Liver (tissue), 9 donors: Measurements from ENCODE around the gene MTARC1. TPM values are rescaled to one million over a fixed set of nuclear protein-coding genes. Genes with fewer than 3 reads are reported as not detected.

Experiments
- DNase-seq: peaks from one replicate; pipeline ENCODE4 v3.0.0-alpha.2; 2017; ENCODE audit warnings: low spot score
- H3K27ac ChIP-seq, 2 donors: one replicate each; pipeline ENCODE4 v1.7.0; 2013; ENCODE audit warnings: inconsistent platforms in 2 of 2, low read length in 2 of 2, control low read depth in 1 of 2, low read depth in 1 of 2, mild to moderate bottlenecking in 1 of 2
- H3K27me3 ChIP-seq, 4 donors: one replicate each; pipeline versions ENCODE4 v1.6.1 to v1.7.0; 2013; ENCODE audit warnings: low read length in 3 of 4, inconsistent platforms in 1 of 4, mild to moderate bottlenecking in 1 of 4, moderate library complexity in 1 of 4; ENCODE audit not compliant: control insufficient read depth in 4 of 4, insufficient read depth in 4 of 4
- H3K36me3 ChIP-seq, 4 donors: one replicate each; pipeline versions ENCODE4 v1.6.1 to v1.7.0; 2013; ENCODE audit warnings: low read length in 3 of 4, mild to moderate bottlenecking in 3 of 4, low read depth in 1 of 4, moderate library complexity in 1 of 4; ENCODE audit not compliant: control insufficient read depth in 4 of 4, insufficient read depth in 3 of 4
- H3K4me1 ChIP-seq, 4 donors: one replicate each; pipeline versions ENCODE4 v1.6.1 to v1.7.0; 2013; ENCODE audit warnings: low read length in 3 of 4, mild to moderate bottlenecking in 3 of 4, moderate library complexity in 1 of 4; ENCODE audit not compliant: control insufficient read depth in 4 of 4, insufficient read depth in 4 of 4
- H3K4me3 ChIP-seq, 3 donors: one replicate each; pipeline versions ENCODE4 v1.6.1 to v1.7.0; 2013; ENCODE audit warnings: low read length in 3 of 3, control low read depth in 1 of 3, low read depth in 1 of 3, mild to moderate bottlenecking in 1 of 3
- H3K9ac ChIP-seq, 2 donors: one replicate each; pipeline ENCODE4 v1.7.0; 2013; ENCODE audit warnings: low read length in 2 of 2, mild to moderate bottlenecking in 2 of 2, moderate library complexity in 2 of 2, control low read depth in 1 of 2, low read depth in 1 of 2
- H3K9me3 ChIP-seq, 4 donors: one replicate each; pipeline versions ENCODE4 v1.6.1 to v1.7.0; 2013; ENCODE audit warnings: low read length in 3 of 4; ENCODE audit not compliant: control insufficient read depth in 4 of 4
- EGR1 ChIP-seq, 2 donors: IDR thresholded peaks; 2 replicates each; pipeline ENCODE4 v1.6.1; 2016 to 2018; ENCODE audit warnings: antibody characterized with exemption in 2 of 2, low read depth in 2 of 2
- FOXA1 ChIP-seq: IDR thresholded peaks from 2 replicates; pipeline ENCODE4 v1.6.1; 2016; ENCODE audit warnings: antibody characterized with exemption
- FOXA2 ChIP-seq: IDR thresholded peaks from 2 replicates; pipeline ENCODE4 v1.6.1; 2016; ENCODE audit warnings: antibody characterized with exemption
- GABPA ChIP-seq, 2 donors: IDR thresholded peaks in 1 of 2; conservative IDR thresholded peaks in 1 of 2; 2 replicates each; pipeline ENCODE4 v1.6.1; 2016; ENCODE audit warnings: antibody characterized with exemption in 2 of 2, mild to moderate bottlenecking in 1 of 2, moderate library complexity in 1 of 2
- HNF4A ChIP-seq, 2 donors: conservative IDR thresholded peaks; 2 replicates each; pipeline ENCODE4 v1.6.1; 2016; ENCODE audit warnings: antibody characterized with exemption in 2 of 2, mild to moderate bottlenecking in 2 of 2
- HNF4G ChIP-seq: IDR thresholded peaks from 2 replicates; pipeline ENCODE4 v1.6.1; 2016; ENCODE audit warnings: antibody characterized with exemption
- JUND ChIP-seq, 2 donors: IDR thresholded peaks; 2 replicates each; pipeline ENCODE4 v1.6.1; 2016; ENCODE audit warnings: antibody characterized with exemption in 2 of 2
- MAX ChIP-seq: IDR thresholded peaks from 2 replicates; pipeline ENCODE4 v1.6.1; 2016; ENCODE audit warnings: antibody characterized with exemption
- NR2F2 ChIP-seq: IDR thresholded peaks from 2 replicates; pipeline ENCODE4 v1.6.1; 2016; ENCODE audit warnings: antibody characterized with exemption
- RAD21 ChIP-seq, 2 donors: IDR thresholded peaks; 2 replicates each; pipeline ENCODE4 v1.6.1; 2016; ENCODE audit warnings: antibody characterized with exemption in 2 of 2, mild to moderate bottlenecking in 2 of 2
- RXRA ChIP-seq, 2 donors: IDR thresholded peaks; 2 replicates each; pipeline ENCODE4 v1.6.1; 2017 to 2018; ENCODE audit warnings: antibody characterized with exemption in 2 of 2, mild to moderate bottlenecking in 1 of 2
- SP1 ChIP-seq: IDR thresholded peaks from 2 replicates; pipeline ENCODE4 v1.6.1; 2018; ENCODE audit warnings: antibody characterized with exemption, mild to moderate bottlenecking
- TAF1 ChIP-seq: conservative IDR thresholded peaks from 2 replicates; pipeline ENCODE4 v1.6.1; 2016; ENCODE audit warnings: antibody characterized with exemption, mild to moderate bottlenecking
- YY1 ChIP-seq: IDR thresholded peaks from 2 replicates; pipeline ENCODE4 v1.6.1; 2016; ENCODE audit warnings: antibody characterized with exemption, mild to moderate bottlenecking
- WGBS: extraction: QIAGEN DNeasy Blood & Tissue Kit; methylation state at CpG from one replicate; pipeline ENCODE4 v1.1.7; 2013; 5-methylcytosine and 5-hydroxymethylcytosine counted together
- polyA plus RNA-seq, 2 donors: library from polyadenylated mRNA; stranded (reverse) in 1 of 2; unstranded in 1 of 2; fragments of 200-250 nt in 1 of 2; fragments of >200 nt in 1 of 2; fragmentation: Nextera tagmentation in 1 of 2; extraction: Ambion mirVana in 1 of 2; gene quantifications; one replicate each; pipeline versions ENCODE4 v1.2.1 to v1.2.3, GENCODE V29; 2013 to 2015
- total RNA-seq, 2 donors: library from RNA; depleted of rRNA; stranded (reverse); fragments of >200 nt; gene quantifications; one replicate each; pipeline ENCODE4 v1.2.3, GENCODE V29; 2014
- TF ChIP-seq, protein P1 (sequence below): IDR thresholded peaks from 2 replicates; pipeline ENCODE4 v1.6.1; 2016; ENCODE audit warnings: antibody characterized with exemption, mild to moderate bottlenecking
- TF ChIP-seq, protein P2 (sequence below): fragments of 150-350 bp; IDR thresholded peaks from 2 replicates; pipeline ENCODE4 v1.5.1; 2017; ENCODE audit warnings: improper control_type of control experiment, low read depth, low read length; ENCODE audit not compliant: missing input control
- TF ChIP-seq, protein P3 (sequence below): IDR thresholded peaks from 2 replicates; pipeline ENCODE4 v1.6.1; 2016; ENCODE audit warnings: antibody characterized with exemption
- TF ChIP-seq, protein P4 (sequence below): IDR thresholded peaks from 2 replicates; pipeline ENCODE4 v1.6.1; 2016; ENCODE audit warnings: antibody characterized with exemption
- donor health status: healthy.
- donor health status: healthy.
- donor health status: healthy.
- donor health status: healthy.
- donor health status: healthy.

The MTARC1 gene
- 10 to 100 TPM; 14.9 to 28.2 TPM for total RNA-seq
- polyA plus RNA-seq: 10 to 100 TPM in 1 of 2 donors, 1 to 10 TPM in 1; 9.8 to 71.3 TPM

DNA sequence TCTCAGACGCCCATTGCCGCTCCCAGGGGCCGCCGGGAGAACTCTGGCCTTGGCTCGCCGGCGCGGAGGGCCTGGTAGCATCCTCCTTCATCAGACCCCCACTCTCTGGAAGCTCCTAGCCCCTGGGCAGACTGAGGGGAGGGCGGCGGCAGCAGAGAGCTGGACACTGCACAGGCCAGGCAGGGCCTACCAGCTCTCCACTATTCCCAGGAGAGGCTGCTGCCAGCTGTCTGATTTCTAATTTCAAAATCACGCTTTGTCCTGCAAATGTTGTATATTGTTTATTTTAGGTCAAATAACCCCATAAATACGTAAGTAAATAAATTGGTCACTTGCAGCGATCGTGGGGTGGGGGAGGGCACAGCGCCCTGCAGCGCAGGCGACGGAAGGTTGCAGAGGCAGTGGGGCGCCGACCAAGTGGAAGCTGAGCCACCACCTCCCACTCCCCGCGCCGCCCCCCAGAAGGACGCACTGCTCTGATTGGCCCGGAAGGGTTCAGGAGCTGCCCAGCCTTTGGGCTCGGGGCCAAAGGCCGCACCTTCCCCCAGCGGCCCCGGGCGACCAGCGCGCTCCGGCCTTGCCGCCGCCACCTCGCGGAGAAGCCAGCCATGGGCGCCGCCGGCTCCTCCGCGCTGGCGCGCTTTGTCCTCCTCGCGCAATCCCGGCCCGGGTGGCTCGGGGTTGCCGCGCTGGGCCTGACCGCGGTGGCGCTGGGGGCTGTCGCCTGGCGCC, at the start of gene MTARC1:
Gene MTARC1 (plus strand): TSS at position 577 of the 732 bp plus-strand sequence. CDS start 32 bp downstream, at position 609.
- peaks cover 2 to 27% (median 13%) of the 10 kb centered on the region in 4 donors for H3K36me3 ChIP-seq
- H3K9ac ChIP-seq: peak within 1 kb of the TSS; percentile 58 to 60
- TF ChIP-seq MAX: peak; percentile 47
- TF ChIP-seq YY1: peak; percentile 58
- peak; percentile 36 for TF ChIP-seq TAF1
- TF ChIP-seq RXRA (IDR thresholded peaks at IDR 0.05): peak; percentile 76 to 85
- TF ChIP-seq, protein P1, sequence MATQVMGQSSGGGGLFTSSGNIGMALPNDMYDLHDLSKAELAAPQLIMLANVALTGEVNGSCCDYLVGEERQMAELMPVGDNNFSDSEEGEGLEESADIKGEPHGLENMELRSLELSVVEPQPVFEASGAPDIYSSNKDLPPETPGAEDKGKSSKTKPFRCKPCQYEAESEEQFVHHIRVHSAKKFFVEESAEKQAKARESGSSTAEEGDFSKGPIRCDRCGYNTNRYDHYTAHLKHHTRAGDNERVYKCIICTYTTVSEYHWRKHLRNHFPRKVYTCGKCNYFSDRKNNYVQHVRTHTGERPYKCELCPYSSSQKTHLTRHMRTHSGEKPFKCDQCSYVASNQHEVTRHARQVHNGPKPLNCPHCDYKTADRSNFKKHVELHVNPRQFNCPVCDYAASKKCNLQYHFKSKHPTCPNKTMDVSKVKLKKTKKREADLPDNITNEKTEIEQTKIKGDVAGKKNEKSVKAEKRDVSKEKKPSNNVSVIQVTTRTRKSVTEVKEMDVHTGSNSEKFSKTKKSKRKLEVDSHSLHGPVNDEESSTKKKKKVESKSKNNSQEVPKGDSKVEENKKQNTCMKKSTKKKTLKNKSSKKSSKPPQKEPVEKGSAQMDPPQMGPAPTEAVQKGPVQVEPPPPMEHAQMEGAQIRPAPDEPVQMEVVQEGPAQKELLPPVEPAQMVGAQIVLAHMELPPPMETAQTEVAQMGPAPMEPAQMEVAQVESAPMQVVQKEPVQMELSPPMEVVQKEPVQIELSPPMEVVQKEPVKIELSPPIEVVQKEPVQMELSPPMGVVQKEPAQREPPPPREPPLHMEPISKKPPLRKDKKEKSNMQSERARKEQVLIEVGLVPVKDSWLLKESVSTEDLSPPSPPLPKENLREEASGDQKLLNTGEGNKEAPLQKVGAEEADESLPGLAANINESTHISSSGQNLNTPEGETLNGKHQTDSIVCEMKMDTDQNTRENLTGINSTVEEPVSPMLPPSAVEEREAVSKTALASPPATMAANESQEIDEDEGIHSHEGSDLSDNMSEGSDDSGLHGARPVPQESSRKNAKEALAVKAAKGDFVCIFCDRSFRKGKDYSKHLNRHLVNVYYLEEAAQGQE: no peak
- TF ChIP-seq JUND (IDR thresholded peaks at IDR 0.05): peak in 1 of 2 donors; percentile 21
- no peak for TF ChIP-seq GABPA (IDR thresholded peaks at IDR 0.05 in 1 of 2, conservative IDR thresholded peaks at IDR 0.05 in 1 of 2)
- TF ChIP-seq HNF4G: no peak
- TF ChIP-seq RAD21 (IDR thresholded peaks at IDR 0.05): peak; percentile 20 to 25
- peak; percentile 67 for TF ChIP-seq FOXA2
- TF ChIP-seq SP1: peak; percentile 85
- peak; percentile 48 to 57 for TF ChIP-seq HNF4A (conservative IDR thresholded peaks at IDR 0.05)
- TF ChIP-seq, protein P2, sequence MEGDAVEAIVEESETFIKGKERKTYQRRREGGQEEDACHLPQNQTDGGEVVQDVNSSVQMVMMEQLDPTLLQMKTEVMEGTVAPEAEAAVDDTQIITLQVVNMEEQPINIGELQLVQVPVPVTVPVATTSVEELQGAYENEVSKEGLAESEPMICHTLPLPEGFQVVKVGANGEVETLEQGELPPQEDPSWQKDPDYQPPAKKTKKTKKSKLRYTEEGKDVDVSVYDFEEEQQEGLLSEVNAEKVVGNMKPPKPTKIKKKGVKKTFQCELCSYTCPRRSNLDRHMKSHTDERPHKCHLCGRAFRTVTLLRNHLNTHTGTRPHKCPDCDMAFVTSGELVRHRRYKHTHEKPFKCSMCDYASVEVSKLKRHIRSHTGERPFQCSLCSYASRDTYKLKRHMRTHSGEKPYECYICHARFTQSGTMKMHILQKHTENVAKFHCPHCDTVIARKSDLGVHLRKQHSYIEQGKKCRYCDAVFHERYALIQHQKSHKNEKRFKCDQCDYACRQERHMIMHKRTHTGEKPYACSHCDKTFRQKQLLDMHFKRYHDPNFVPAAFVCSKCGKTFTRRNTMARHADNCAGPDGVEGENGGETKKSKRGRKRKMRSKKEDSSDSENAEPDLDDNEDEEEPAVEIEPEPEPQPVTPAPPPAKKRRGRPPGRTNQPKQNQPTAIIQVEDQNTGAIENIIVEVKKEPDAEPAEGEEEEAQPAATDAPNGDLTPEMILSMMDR: no peak
- TF ChIP-seq EGR1 (IDR thresholded peaks at IDR 0.05; ENCODE audit: low read depth in 2 of 2): peak in 1 of 2 donors; percentile 64
- TF ChIP-seq NR2F2: no peak
- peak; percentile 58 for TF ChIP-seq FOXA1
- TF ChIP-seq, protein P3, sequence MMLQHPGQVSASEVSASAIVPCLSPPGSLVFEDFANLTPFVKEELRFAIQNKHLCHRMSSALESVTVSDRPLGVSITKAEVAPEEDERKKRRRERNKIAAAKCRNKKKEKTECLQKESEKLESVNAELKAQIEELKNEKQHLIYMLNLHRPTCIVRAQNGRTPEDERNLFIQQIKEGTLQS: no peak
- TF ChIP-seq, protein P4, sequence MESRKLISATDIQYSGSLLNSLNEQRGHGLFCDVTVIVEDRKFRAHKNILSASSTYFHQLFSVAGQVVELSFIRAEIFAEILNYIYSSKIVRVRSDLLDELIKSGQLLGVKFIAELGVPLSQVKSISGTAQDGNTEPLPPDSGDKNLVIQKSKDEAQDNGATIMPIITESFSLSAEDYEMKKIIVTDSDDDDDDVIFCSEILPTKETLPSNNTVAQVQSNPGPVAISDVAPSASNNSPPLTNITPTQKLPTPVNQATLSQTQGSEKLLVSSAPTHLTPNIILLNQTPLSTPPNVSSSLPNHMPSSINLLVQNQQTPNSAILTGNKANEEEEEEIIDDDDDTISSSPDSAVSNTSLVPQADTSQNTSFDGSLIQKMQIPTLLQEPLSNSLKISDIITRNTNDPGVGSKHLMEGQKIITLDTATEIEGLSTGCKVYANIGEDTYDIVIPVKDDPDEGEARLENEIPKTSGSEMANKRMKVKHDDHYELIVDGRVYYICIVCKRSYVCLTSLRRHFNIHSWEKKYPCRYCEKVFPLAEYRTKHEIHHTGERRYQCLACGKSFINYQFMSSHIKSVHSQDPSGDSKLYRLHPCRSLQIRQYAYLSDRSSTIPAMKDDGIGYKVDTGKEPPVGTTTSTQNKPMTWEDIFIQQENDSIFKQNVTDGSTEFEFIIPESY: no peak
- 1% methylated on average over 56 of the region's 56 CpGs for whole genome bisulfite sequencing
- peaks cover 12 to 83% (median 70%) of the 10 kb centered on the region in 4 donors for H3K4me1 ChIP-seq
- no peaks in the 10 kb centered on the region for H3K9me3 ChIP-seq
- DNase-seq: peak; percentile 74
- peak within 1 kb of the TSS; percentile 62 to 73 (median 70) for H3K4me3 ChIP-seq
- no peaks in the 10 kb centered on the region for H3K27me3 ChIP-seq
- peak within 1 kb of the TSS; percentile 88 to 89 for H3K27ac ChIP-seq
